ENCODE results near the gene JUNB. TPM values are rescaled to one million over a fixed set of nuclear protein-coding genes. Genes with fewer than 3 reads are reported as not detected.

JUNB gene
- total RNA-seq, 3 donors from 2014 or later: 108 to 581 (median 320) TPM

DNA sequence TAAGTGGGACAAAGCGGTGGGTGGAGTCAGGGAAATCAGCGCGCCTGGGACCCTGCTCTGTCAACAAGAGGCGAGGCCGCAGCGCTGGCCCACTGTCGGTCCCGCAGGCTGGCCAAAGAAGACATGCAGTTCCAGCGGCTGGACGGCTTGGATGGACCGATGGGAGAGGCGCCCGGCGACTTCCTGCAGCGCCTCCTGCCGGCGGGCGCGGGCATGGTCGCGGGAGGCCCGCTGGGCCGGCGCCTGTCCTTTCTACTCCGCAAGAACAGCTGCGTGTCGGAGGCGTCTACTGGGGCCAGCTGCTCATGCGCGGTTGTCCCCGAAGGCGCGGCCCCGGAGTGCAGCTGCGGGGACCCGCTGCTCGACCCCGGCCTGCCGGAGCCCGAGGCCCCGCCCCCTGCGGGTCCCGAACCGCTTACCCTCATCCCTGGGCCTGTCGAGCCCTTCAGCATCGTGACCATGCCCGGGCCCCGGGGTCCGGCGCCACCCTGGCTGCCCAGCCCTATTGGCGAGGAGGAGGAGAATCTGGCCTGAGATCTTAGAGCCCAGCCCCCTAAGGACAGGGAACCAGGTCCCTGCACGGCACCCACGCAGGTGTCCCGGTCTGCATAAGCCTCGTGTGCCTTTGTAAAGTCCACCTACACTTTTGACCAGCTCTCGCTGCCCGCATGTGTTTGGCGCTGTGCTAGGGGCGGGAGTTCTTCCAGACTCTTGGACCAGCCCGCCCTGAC, 33.6 kb upstream of the JUNB start:
- peaks cover 0 to 8% of the 10 kb centered on the region in 2 donors for H3K27me3 ChIP-seq
- H3K27ac ChIP-seq: peak overlapping the region; percentile 8 to 25
- intact Hi-C loops (cut with DNase I; ENCODE audit: low total_unique reads): no loop called here
- TF ChIP-seq, protein P1, sequence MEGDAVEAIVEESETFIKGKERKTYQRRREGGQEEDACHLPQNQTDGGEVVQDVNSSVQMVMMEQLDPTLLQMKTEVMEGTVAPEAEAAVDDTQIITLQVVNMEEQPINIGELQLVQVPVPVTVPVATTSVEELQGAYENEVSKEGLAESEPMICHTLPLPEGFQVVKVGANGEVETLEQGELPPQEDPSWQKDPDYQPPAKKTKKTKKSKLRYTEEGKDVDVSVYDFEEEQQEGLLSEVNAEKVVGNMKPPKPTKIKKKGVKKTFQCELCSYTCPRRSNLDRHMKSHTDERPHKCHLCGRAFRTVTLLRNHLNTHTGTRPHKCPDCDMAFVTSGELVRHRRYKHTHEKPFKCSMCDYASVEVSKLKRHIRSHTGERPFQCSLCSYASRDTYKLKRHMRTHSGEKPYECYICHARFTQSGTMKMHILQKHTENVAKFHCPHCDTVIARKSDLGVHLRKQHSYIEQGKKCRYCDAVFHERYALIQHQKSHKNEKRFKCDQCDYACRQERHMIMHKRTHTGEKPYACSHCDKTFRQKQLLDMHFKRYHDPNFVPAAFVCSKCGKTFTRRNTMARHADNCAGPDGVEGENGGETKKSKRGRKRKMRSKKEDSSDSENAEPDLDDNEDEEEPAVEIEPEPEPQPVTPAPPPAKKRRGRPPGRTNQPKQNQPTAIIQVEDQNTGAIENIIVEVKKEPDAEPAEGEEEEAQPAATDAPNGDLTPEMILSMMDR (IDR thresholded peaks at IDR 0.05): peak; percentile 67 to 88 (median 82)
- TF ChIP-seq POLR2AphosphoS5 (IDR thresholded peaks at IDR 0.05): no peak
- DNase-seq (ENCODE audit: low spot score in 2 of 2): peak in 1 of 2 donors; percentile 67
- H3K9me3 ChIP-seq: no peaks in the 10 kb centered on the region
- no peaks in the 10 kb centered on the region for H3K36me3 ChIP-seq
- no peaks in the 10 kb centered on the region for H3K4me1 ChIP-seq
- H3K4me3 ChIP-seq: peak overlapping the region; percentile 27 to 63 (median 48)

DNA sequence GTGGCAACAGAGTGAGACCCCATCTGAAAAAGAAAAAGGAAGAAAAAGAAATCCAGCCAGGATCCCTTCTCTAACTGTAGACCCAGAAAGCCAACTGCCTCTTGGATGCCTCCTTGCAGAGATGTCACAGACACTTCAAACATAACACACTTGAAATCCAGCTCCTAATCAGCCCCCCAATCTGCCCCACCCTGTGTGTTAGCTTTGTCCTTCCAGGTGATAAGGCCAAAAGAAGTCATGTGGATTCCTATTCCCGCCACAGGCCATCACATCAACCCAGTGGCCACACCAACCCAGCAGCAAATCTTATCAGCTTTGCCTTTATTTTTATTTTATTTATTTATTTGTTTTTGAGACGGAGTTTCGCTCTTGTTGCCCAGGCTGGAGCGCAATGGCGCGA, 31.6 kb upstream of the JUNB start:
- DNase-seq (ENCODE audit: low spot score in 2 of 2): no peak
- no peaks in the 10 kb centered on the region for H3K4me1 ChIP-seq
- H3K27me3 ChIP-seq: no peaks in the 10 kb centered on the region
- intact Hi-C loops (cut with DNase I; ENCODE audit: low total_unique reads): loop anchor here (10.0 kb wide), 1 partner anchor 85 kb away; no protein-coding TSS in a partner anchor
- TF ChIP-seq POLR2A (IDR thresholded peaks at IDR 0.05): no peak
- TF ChIP-seq, protein P1 (IDR thresholded peaks at IDR 0.05): no peak
- no peak for TF ChIP-seq POLR2AphosphoS5 (IDR thresholded peaks at IDR 0.05)
- H3K36me3 ChIP-seq: no peaks in the 10 kb centered on the region
- H3K27ac ChIP-seq: no peak overlapping the region
- no peaks in the 10 kb centered on the region for H3K9me3 ChIP-seq
- no peak overlapping the region for H3K4me3 ChIP-seq

DNA sequence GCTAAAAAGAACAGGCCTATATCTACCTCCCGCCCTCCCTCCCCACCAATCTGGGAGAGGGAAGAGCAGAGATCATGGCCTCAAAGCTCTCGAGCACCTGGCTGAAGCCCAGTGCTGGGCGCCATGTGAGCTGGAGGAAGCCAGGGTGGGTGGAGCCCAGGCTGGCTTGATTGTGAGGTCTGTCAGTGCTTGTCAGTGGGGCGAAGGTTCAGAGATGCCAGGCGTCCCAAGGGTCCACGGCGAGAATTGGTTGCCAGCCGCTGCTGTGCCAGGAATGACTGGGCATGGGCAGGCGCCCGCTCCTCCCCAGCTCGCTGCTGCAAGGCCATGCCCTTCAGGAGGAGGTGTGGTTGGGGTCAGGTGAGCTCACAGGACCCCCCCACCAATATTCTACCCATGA, 28.2 kb upstream of the JUNB start:
- H3K9me3 ChIP-seq: no peaks in the 10 kb centered on the region
- H3K27ac ChIP-seq: no peak overlapping the region
- no peaks in the 10 kb centered on the region for H3K36me3 ChIP-seq
- no peaks in the 10 kb centered on the region for H3K27me3 ChIP-seq
- H3K4me1 ChIP-seq: no peaks in the 10 kb centered on the region
- no peak for DNase-seq (ENCODE audit: low spot score in 2 of 2)
- intact Hi-C loops (cut with DNase I; ENCODE audit: low total_unique reads): loop anchor here (10.0 kb wide), 1 partner anchor 82 kb away; no protein-coding TSS in a partner anchor
- H3K4me3 ChIP-seq: no peak overlapping the region
- TF ChIP-seq POLR2AphosphoS5 (IDR thresholded peaks at IDR 0.05) (no peak), POLR2A (IDR thresholded peaks at IDR 0.05) (no peak)
- TF ChIP-seq, protein P1 (IDR thresholded peaks at IDR 0.05): no peak

DNA sequence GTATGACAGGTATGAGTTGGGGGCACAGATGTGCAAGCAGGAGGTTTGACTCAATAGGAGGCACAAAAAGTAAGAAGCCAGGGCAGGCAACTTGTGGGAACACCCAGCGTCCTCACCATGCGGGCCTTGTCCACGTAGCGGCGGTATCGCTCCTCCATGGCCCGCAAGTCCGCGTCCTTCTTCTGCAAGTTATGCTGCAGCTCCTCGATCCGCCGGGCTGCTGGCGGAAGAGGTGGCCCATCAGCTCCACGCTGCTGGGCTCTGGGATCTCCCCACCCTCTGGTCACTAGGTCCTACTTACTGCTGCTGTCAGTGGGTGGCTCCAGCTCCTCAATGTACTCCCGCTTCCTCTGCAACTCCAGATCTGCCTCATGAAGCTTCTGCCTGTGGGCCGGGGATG, 26.6 kb upstream of the JUNB start:
- intact Hi-C loops (cut with DNase I; ENCODE audit: low total_unique reads): loop anchor here (5.0 to 10.0 kb wide), 2 partner anchors 43 to 80 kb away; partner anchors contain the start of gene RNASEH2A
- no peak for DNase-seq (ENCODE audit: low spot score in 2 of 2)
- TF ChIP-seq POLR2A (IDR thresholded peaks at IDR 0.05): no peak
- no peak for TF ChIP-seq POLR2AphosphoS5 (IDR thresholded peaks at IDR 0.05)
- TF ChIP-seq, protein P1 (IDR thresholded peaks at IDR 0.05): no peak
- no peaks in the 10 kb centered on the region for H3K9me3 ChIP-seq
- H3K27me3 ChIP-seq: no peaks in the 10 kb centered on the region
- H3K36me3 ChIP-seq: no peaks in the 10 kb centered on the region
- H3K4me1 ChIP-seq: no peaks in the 10 kb centered on the region
- H3K27ac ChIP-seq: no peak overlapping the region
- H3K4me3 ChIP-seq: no peak overlapping the region

DNA sequence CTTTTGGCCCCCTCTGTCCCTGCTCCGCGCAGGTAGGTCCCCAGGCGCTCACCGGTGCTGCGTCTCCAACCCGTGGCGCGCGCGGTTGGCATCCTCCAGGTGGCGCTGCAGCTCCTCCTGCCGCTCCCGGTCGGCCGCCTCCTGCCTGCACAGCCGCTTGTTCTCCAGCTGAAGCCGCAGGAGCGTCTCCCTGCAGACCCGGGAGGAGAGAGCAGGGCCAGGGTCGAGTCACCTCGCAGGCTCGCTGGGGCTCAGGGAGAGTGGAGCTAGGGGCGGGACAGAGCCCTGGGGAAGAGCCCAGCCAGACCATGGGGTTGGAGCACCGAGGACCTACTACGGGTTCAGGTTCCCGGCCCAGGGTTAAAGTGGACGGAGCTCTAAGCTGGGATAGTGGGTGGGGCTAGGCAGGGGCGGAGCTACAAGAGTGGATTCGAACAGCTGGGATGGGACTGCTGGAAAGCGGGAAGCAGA, 25.2 kb upstream of the JUNB start:
- Histone ChIP-seq H3K27ac (peak overlapping the region; percentile 15 to 49), H3K9me3 (no peaks in the 10 kb centered on the region), H3K4me3 (peak overlapping the region; percentile 26 to 64 (median 49)), H3K27me3 (no peaks in the 10 kb centered on the region), H3K36me3 (no peaks in the 10 kb centered on the region), H3K4me1 (no peaks in the 10 kb centered on the region)
- peak; percentile 77 to 79 for DNase-seq (ENCODE audit: low spot score in 2 of 2)
- intact Hi-C loops (cut with DNase I; ENCODE audit: low total_unique reads): loop anchor here (5.0 to 10.0 kb wide), 2 partner anchors 41 to 79 kb away; partner anchors contain the start of gene RNASEH2A
- TF ChIP-seq POLR2AphosphoS5 (IDR thresholded peaks at IDR 0.05) (peak in 1 of 3 donors; percentile 59), POLR2A (IDR thresholded peaks at IDR 0.05) (no peak)
- TF ChIP-seq, protein P1 (IDR thresholded peaks at IDR 0.05): peak; percentile 73 to 93 (median 91)

Data from breast epithelium (tissue), 4 donors.